Measurements from ENCODE around the gene WWP2. TPM values are rescaled to one million over a fixed set of nuclear protein-coding genes. Genes with fewer than 3 reads are reported as not detected.

WWP2 gene
- total RNA-seq, 1 donor from 2014 or later: 59.0 TPM

- H3K4me3 Mint-ChIP-seq (ENCODE audit: low read depth): no peak overlapping the region
- no peak overlapping the region for H3K27ac Mint-ChIP-seq
- DNase-seq (ENCODE audit: low spot score): no peak
Observed at GRCh38 chr16:69863401-69864281, 101.5 kb downstream of the WWP2 start.

GRCh38 chr16:69865701-69866100 lies 103.6 kb downstream of the WWP2 start:
- DNase-seq (ENCODE audit: low spot score): no peak
- Mint-ChIP-seq H3K27me3 (ENCODE audit: low read depth) (no peaks in the 10 kb centered on the region), H3K4me1 (ENCODE audit: low read depth) (peaks cover 2% of the 10 kb centered on the region), H3K9me3 (no peaks in the 10 kb centered on the region), H3K36me3 (ENCODE audit: low read depth) (peaks cover 4% of the 10 kb centered on the region), H3K4me3 (ENCODE audit: low read depth) (no peak overlapping the region), H3K27ac (no peak overlapping the region)
- intact Hi-C loops (cut with micrococcal nuclease): no loop called here

More at GRCh38 chr16:69863401-69864281, 101.5 kb downstream of the WWP2 start:
- H3K4me1 Mint-ChIP-seq (ENCODE audit: low read depth): peaks cover 2% of the 10 kb centered on the region
- intact Hi-C loops (cut with micrococcal nuclease): no loop called here
- peaks cover 4% of the 10 kb centered on the region for H3K36me3 Mint-ChIP-seq (ENCODE audit: low read depth)
- H3K27me3 Mint-ChIP-seq (ENCODE audit: low read depth): no peaks in the 10 kb centered on the region
- no peaks in the 10 kb centered on the region for H3K9me3 Mint-ChIP-seq

DNA sequence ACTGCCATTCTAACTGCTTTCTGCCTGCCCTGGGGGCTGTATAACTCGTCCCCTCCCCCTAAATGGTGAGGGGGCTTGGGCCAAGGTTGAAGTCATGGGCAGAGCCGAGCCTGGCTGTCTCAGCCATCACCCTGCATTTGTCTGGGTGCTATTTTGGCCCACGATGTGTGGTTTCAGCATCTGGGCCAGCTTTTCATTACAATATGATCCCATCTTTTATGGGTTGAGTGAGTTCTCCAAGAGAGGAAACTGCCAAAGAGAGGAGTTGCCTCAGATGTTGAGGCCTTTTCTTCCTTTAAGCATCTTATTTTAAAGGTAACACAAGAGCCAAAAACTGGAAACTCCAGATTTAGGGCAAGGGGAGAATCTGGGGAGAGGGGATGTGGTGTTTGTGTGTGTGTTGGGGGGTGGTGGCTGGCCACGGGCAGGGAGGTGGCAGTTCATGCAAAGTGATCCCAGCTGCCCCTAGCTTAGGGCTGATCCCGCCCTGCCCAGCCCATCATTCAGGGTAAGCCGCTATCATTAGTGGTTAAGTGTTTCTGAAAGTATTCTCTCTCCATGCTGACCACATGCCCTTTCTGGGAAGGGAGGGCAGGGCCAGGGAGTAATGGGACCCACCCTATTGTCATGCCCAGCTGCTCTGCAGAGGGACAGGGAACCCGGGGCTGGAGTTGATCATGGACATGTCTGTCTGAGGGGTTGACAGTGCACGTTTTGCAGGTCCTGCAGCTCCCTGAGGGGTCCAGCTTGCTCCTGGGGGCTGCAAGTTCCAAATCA lies 105.8 kb downstream of the WWP2 start:
- Mint-ChIP-seq H3K36me3 (ENCODE audit: low read depth) (peaks cover 14% of the 10 kb centered on the region), H3K4me3 (ENCODE audit: low read depth) (no peak overlapping the region), H3K27me3 (ENCODE audit: low read depth) (no peaks in the 10 kb centered on the region), H3K9me3 (no peaks in the 10 kb centered on the region), H3K4me1 (ENCODE audit: low read depth) (peaks cover 2% of the 10 kb centered on the region), H3K27ac (no peak overlapping the region)
- no peak for DNase-seq (ENCODE audit: low spot score)
- intact Hi-C loops (cut with micrococcal nuclease): no loop called here

- intact Hi-C loops (cut with micrococcal nuclease): no loop called here
- no peak for DNase-seq (ENCODE audit: low spot score)
- Mint-ChIP-seq H3K4me3 (ENCODE audit: low read depth) (no peak overlapping the region), H3K36me3 (ENCODE audit: low read depth) (peaks cover 30% of the 10 kb centered on the region), H3K9me3 (no peaks in the 10 kb centered on the region), H3K27ac (no peak overlapping the region), H3K4me1 (ENCODE audit: low read depth) (no peaks in the 10 kb centered on the region), H3K27me3 (ENCODE audit: low read depth) (no peaks in the 10 kb centered on the region)
Observed at GRCh38 chr16:69870761-69871160, 108.6 kb downstream of the WWP2 start.

DNA sequence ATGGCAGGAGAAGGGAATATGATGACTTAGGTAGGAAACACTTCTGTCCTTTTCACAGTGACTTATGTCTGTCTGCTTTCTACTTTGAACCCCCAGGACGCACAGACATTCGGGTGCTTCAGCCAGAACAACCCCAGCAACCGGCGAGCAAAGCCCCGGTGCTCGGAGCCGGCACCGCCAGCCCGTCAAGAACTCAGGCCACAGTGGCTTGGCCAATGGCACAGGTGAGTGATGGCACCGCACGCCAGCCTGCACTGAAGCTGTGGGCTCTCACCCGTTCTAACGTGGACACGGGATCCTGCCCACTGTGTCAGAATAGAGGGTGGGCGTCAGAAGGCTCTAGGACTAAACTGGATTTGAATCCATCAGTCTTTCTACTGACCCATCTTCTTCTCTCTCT lies 109.6 kb downstream of the WWP2 start:
- Mint-ChIP-seq H3K27ac (no peak overlapping the region), H3K4me3 (ENCODE audit: low read depth) (no peak overlapping the region), H3K9me3 (no peaks in the 10 kb centered on the region), H3K27me3 (ENCODE audit: low read depth) (no peaks in the 10 kb centered on the region), H3K4me1 (ENCODE audit: low read depth) (no peaks in the 10 kb centered on the region), H3K36me3 (ENCODE audit: low read depth) (peaks cover 39% of the 10 kb centered on the region)
- no peak for DNase-seq (ENCODE audit: low spot score)
- intact Hi-C loops (cut with micrococcal nuclease): no loop called here

DNA sequence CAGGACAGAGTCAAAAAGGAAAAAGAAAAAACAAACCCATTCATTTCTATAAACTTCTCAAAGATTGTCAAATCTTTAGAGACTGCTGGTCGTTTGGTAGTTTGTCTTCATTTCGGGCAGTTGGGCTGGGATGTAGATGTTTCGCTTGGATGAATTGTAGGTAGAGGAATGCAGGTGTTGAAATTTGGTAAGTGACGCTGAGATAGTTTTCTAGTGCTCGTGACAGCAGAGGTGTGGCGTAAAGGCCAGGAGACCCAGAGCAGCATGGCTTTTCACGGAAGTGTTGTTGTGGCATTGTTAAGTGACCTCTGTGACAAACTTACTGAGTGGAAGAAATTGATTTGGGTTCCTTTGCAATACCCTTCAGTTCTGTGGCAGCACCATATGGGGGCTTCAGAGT lies 110.8 kb downstream of the WWP2 start:
- Mint-ChIP-seq H3K4me3 (ENCODE audit: low read depth) (no peak overlapping the region), H3K36me3 (ENCODE audit: low read depth) (peaks cover 47% of the 10 kb centered on the region), H3K9me3 (no peaks in the 10 kb centered on the region), H3K27me3 (ENCODE audit: low read depth) (no peaks in the 10 kb centered on the region), H3K27ac (no peak overlapping the region), H3K4me1 (ENCODE audit: low read depth) (no peaks in the 10 kb centered on the region)
- intact Hi-C loops (cut with micrococcal nuclease): no loop called here
- DNase-seq (ENCODE audit: low spot score): no peak

DNA sequence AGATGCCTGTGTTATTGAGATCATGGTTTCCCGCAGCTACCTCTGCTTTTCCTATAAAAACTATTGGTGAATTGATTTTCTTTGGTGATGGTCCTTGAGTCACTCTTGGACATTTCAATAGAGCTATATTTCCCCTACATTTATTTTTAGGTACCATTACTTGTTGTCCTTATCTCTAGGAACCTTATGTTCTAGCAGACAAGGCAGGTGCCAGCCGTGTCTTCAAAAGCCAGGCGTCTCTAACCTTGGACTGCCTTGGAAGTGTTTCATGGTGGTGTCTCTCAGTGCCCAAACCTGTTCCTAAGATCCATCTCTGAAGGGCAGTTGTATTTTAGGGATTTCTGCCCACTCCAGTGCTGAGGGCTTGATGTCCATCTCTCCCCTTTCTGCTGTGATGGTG lies 111.7 kb downstream of the WWP2 start:
- Mint-ChIP-seq H3K4me1 (ENCODE audit: low read depth) (no peaks in the 10 kb centered on the region), H3K27ac (no peak overlapping the region), H3K4me3 (ENCODE audit: low read depth) (no peak overlapping the region), H3K9me3 (no peaks in the 10 kb centered on the region), H3K36me3 (ENCODE audit: low read depth) (peaks cover 50% of the 10 kb centered on the region), H3K27me3 (ENCODE audit: low read depth) (no peaks in the 10 kb centered on the region)
- DNase-seq (ENCODE audit: low spot score): no peak
- intact Hi-C loops (cut with micrococcal nuclease): no loop called here

DNA sequence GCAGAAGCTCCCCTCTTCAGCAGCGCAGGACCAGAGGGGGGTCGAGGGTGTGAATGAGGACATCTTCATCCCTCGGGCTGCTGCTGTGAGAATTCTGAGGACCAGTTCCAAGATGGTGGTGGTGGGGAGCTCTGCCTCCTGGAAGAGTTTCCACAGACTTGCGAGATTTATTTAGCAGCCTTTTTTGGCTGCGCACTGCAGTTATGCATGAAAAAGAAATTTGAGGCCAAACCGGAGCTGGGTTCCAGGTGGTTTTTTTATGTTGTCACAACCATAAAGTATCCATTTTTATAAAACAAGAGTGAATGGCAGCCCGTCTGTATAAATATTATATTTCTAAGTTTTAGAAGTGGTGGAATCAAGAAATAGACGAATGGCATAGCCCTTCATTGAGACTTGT lies 112.1 kb downstream of the WWP2 start:
- peaks cover 53% of the 10 kb centered on the region for H3K36me3 Mint-ChIP-seq (ENCODE audit: low read depth)
- intact Hi-C loops (cut with micrococcal nuclease): no loop called here

GRCh38 chr16:69880640-69881133 lies 118.6 kb downstream of the WWP2 start:
- no peaks in the 10 kb centered on the region for H3K27me3 Mint-ChIP-seq (ENCODE audit: low read depth)
- no peaks in the 10 kb centered on the region for H3K4me1 Mint-ChIP-seq (ENCODE audit: low read depth)
- H3K27ac Mint-ChIP-seq: no peak overlapping the region
- no peak for DNase-seq (ENCODE audit: low spot score)
- H3K9me3 Mint-ChIP-seq: no peaks in the 10 kb centered on the region
- intact Hi-C loops (cut with micrococcal nuclease): no loop called here
- H3K36me3 Mint-ChIP-seq (ENCODE audit: low read depth): peaks cover 55% of the 10 kb centered on the region
- H3K4me3 Mint-ChIP-seq (ENCODE audit: low read depth): no peak overlapping the region

More for the DNA sequence above, 112.1 kb downstream of the WWP2 start:
- no peaks in the 10 kb centered on the region for H3K9me3 Mint-ChIP-seq
- H3K4me3 Mint-ChIP-seq (ENCODE audit: low read depth): no peak overlapping the region
- no peaks in the 10 kb centered on the region for H3K4me1 Mint-ChIP-seq (ENCODE audit: low read depth)
- DNase-seq (ENCODE audit: low spot score): no peak
- no peak overlapping the region for H3K27ac Mint-ChIP-seq
- H3K27me3 Mint-ChIP-seq (ENCODE audit: low read depth): no peaks in the 10 kb centered on the region

DNA sequence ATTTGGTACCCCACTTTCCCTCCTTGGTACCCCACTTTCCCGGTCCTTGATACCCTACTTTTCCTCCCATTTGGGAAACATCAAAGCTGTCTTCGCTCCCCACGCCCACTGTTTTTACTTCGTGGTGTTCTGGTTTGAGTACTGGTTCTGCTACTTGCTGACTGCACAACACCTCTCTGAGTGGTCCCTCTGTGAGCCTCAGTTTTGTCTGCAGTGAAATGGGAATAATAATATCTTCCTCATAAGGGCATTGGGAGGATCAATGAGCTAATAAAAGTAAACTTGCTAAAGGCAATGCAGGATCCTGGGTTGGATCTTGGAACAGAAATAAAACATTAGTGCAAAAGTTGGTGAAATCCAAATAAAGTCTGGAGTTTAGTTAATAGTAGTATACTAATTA lies 119.0 kb downstream of the WWP2 start:
- Mint-ChIP-seq H3K4me3 (ENCODE audit: low read depth) (no peak overlapping the region), H3K4me1 (ENCODE audit: low read depth) (no peaks in the 10 kb centered on the region), H3K27me3 (ENCODE audit: low read depth) (no peaks in the 10 kb centered on the region), H3K27ac (no peak overlapping the region), H3K36me3 (ENCODE audit: low read depth) (peaks cover 55% of the 10 kb centered on the region), H3K9me3 (no peaks in the 10 kb centered on the region)
- intact Hi-C loops (cut with micrococcal nuclease): no loop called here
- DNase-seq (ENCODE audit: low spot score): no peak

DNA sequence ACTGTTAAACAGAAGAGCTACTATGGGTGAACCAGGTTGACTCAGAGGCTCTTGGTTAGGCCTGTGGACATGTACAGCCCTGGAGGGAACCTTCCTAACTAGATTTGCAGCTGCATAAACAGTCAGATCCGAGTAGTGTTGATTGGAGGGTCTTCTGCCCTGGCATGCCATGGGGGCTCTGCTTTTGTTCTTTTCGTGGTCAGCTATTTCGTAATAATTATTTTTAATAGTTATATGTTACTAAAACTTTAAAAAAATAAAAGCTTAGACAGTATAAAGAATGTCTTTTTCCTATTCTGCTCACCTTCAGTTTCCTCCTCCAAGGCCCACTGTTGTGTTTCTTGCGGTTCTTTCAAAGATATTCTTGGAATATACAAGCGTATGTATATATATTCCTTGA lies 121.6 kb downstream of the WWP2 start:
- no peaks in the 10 kb centered on the region for H3K27me3 Mint-ChIP-seq (ENCODE audit: low read depth)
- H3K4me3 Mint-ChIP-seq (ENCODE audit: low read depth): no peak overlapping the region
- H3K9me3 Mint-ChIP-seq: no peaks in the 10 kb centered on the region
- no peak overlapping the region for H3K27ac Mint-ChIP-seq
- H3K36me3 Mint-ChIP-seq (ENCODE audit: low read depth): peaks cover 50% of the 10 kb centered on the region
- H3K4me1 Mint-ChIP-seq (ENCODE audit: low read depth): no peaks in the 10 kb centered on the region
- DNase-seq (ENCODE audit: low spot score): no peak
- intact Hi-C loops (cut with micrococcal nuclease): no loop called here

DNA sequence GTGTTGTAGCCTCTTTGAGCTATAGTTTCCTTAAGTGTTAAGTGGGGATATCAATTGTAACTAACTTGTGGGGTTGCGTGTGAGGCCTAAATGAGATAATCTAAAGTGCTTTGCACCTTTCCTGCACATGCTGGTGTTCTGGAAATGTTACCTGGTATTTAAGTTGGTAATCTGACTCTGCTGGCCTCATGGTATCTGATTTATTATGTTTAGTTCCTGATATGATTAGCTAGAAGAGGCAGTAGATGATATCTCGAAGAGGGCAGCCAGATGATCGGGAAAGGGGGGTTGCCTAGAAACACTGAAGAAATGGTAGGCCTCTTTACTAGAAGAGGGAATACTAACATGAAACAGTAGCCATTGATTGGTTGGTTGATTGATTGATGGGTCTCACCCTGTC lies 123.6 kb downstream of the WWP2 start:
- intact Hi-C loops (cut with micrococcal nuclease): no loop called here
- Mint-ChIP-seq H3K27ac (no peak overlapping the region), H3K36me3 (ENCODE audit: low read depth) (peaks cover 48% of the 10 kb centered on the region), H3K27me3 (ENCODE audit: low read depth) (no peaks in the 10 kb centered on the region), H3K9me3 (no peaks in the 10 kb centered on the region), H3K4me1 (ENCODE audit: low read depth) (peaks cover 2% of the 10 kb centered on the region), H3K4me3 (ENCODE audit: low read depth) (no peak overlapping the region)
- no peak for DNase-seq (ENCODE audit: low spot score)

DNA sequence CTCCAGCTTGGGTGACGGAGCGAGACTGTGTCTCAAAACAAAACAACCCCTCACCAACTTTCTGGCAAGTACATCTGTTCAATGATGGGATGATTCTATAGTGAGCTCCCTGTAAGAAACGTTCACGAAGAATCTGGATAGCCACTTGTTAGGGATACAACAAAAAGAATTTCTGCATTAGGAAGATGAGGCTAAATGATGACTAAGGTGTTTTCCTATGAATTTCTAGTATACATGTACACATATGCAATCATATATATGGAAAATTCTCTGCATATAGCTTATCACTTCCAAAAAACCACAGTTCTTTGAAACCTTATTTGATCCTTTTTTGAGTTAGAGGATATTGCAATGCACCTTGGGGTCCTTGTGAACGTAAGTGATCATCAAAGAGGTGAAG lies 124.6 kb downstream of the WWP2 start:
- H3K4me3 Mint-ChIP-seq (ENCODE audit: low read depth): no peak overlapping the region
- no peak overlapping the region for H3K27ac Mint-ChIP-seq
- DNase-seq (ENCODE audit: low spot score): no peak
- peaks cover 48% of the 10 kb centered on the region for H3K36me3 Mint-ChIP-seq (ENCODE audit: low read depth)
- peaks cover 2% of the 10 kb centered on the region for H3K4me1 Mint-ChIP-seq (ENCODE audit: low read depth)
- H3K9me3 Mint-ChIP-seq: no peaks in the 10 kb centered on the region
- intact Hi-C loops (cut with micrococcal nuclease): no loop called here
- H3K27me3 Mint-ChIP-seq (ENCODE audit: low read depth): no peaks in the 10 kb centered on the region
